ENCODE results near the gene DPM2. TPM values are rescaled to one million over a fixed set of nuclear protein-coding genes. Genes with fewer than 3 reads are reported as not detected.

Gene DPM2
- total RNA-seq, 2 experiments from 2014 or later = 41.5 to 42.0 TPM

DNA sequence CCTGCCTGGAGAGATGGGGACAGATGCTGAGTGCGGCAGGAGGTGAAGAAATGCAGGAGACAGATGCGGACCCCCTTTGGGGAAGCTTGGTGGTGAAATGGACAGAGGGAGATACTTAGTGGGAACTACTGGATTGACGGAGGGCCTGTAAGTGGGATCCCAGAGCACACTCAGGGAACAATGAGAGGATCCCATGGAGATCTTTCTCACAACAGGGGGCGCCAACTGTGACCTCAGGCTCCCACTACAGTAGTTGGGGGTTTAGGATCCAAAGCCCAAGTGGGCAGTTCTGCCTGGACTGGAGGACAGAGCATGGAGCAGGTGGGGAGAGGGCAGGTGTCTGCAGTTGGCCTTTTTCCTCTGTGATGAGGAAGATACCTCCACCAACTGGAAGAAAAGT lies 3.4 kb downstream of the DPM2 start:
- intact Hi-C loops (cut with micrococcal nuclease) = no loop called here
- ChIA-PET POLR2A (no interaction called here), CTCF (interaction anchor here (1.4 to 15.3 kb wide), 4 partner anchors 9 to 199 kb away, joined by 3 to 347 read pairs (median 4); partner anchors contain the start of gene TOR2A)
- Mint-ChIP-seq H3K27me3 (no peaks in the 10 kb centered on the region), H3K36me3 (peaks cover 26% of the 10 kb centered on the region), H3K27ac (no peak overlapping the region), H3K4me3 (no peak overlapping the region), H3K4me1 (ENCODE audit: low read depth) (peaks cover 57% of the 10 kb centered on the region), H3K9me3 (no peaks in the 10 kb centered on the region)
- DNase-seq = no peak

DNA sequence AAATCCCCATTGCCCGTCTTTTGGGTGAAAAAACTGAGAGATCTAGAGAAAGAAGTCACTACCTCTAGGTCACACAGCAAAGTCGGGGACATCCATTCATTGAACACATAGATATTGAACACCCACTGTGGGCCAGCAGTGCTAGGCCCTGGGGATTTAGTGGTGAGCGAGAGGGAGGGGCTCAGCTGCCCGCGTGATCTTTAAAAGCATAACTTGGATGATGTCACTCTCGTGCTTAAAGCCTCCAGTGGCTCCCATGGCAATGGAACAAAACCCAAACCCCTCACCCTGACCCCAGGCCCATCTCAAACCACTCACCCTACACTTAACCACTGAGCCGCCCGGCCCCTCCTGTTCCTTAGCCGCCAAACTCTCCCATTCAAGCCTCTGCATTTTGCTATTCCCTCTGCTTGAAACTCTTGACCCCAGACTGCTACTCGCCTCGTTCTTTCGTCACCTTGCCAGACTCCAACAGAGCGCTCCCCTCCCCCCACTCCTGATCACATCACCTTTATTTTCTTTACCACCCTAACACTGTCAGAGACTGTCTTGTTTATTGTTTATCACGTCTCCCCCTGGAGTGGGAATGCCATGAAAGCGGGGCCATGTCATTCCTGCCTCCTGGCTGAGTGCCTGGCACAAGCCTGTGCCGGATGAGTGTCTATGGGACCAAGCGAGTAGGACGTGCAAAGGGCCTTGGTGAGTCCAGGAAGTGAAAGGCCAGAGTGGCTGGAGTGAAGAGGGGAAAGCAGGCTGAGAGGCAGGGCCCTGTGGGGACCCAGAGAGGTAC lies 6.4 kb downstream of the DPM2 start:
- CTCF ChIA-PET = interaction anchor here (1.1 to 2.7 kb wide), 2 partner anchors 9 to 102 kb away, joined by 4 to 14 read pairs; no protein-coding TSS in a partner anchor
- Mint-ChIP-seq H3K27ac (no peak overlapping the region), H3K36me3 (peaks cover 17% of the 10 kb centered on the region), H3K4me1 (ENCODE audit: low read depth) (peaks cover 40% of the 10 kb centered on the region), H3K9me3 (no peaks in the 10 kb centered on the region), H3K27me3 (peaks cover 1% of the 10 kb centered on the region), H3K4me3 (peak overlapping the region; percentile 48)
- DNase-seq = peak; percentile 50
- POLR2A ChIA-PET = interaction anchor here (1.0 kb wide), 1 partner anchor 50 kb away, joined by 5 read pairs; no protein-coding TSS in a partner anchor
- intact Hi-C loops (cut with micrococcal nuclease) = no loop called here

DNA sequence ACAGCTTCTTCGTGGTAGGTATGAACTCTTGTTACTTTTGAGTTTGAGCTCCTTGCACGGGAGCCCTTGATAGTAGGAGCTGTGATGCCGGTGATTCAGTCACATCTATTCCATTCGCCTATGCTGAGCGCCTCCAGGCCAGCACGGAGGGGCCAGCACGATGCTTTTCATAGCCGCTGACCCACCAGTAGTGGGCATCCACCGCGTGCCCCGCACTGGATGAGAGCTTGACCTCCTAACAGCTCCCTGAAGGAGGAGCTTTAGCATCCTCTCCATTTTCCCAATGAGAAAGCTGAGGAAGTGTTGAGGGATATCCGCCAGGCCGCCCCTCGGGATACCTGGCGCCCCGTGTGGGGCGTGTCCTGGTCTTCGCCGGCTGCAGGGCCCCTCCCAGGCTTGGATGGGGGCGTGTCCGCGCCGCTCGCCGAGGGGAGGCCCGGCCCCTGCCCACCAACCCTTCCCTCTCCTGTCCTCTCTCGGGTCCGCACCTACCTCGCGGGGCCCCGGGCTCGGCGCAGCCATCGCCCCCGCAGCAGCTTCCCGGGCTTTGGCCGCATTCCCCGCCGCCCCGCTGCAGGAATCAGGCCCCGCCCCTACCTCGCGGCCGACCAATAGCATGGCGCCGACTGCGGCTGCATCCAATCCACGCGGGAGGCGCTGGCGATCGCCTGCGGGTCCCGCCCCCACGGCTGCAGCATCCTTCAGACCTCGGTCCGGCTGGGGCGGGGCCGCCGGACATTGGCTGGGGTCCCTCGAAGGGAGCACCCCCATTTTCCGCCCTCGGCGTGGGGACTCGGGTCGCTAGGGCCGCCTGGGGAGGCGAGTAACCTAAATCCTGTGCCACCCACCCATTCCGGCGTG lies 7.2 kb downstream of the DPM2 start, which contains the start of gene PIP5KL1:
Gene PIP5KL1, minus strand, starts transcription at position 547 of the 861 bp plus-strand sequence. Its CDS starts 25 bp downstream, at position 522.
- intact Hi-C loops (cut with micrococcal nuclease) = no loop called here
- Mint-ChIP-seq H3K4me1 (ENCODE audit: low read depth) (peaks cover 32% of the 10 kb centered on the region), H3K9me3 (no peaks in the 10 kb centered on the region), H3K27ac (no peak within 1 kb of the TSS), H3K27me3 (peaks cover 1% of the 10 kb centered on the region), H3K36me3 (peaks cover 10% of the 10 kb centered on the region), H3K4me3 (peak within 1 kb of the TSS; percentile 48)
- ChIA-PET CTCF (interaction anchor here (0.7 to 2.7 kb wide), 5 partner anchors 9 to 187 kb away, joined by 3 to 14 read pairs (median 5); no protein-coding TSS in a partner anchor), POLR2A (interaction anchor here (0.9 to 1.1 kb wide), 3 partner anchors 9 to 51 kb away, joined by 3 to 6 read pairs (median 5); partner anchors contain the start of gene ST6GALNAC4)
- peak; percentile 79 for DNase-seq

DNA sequence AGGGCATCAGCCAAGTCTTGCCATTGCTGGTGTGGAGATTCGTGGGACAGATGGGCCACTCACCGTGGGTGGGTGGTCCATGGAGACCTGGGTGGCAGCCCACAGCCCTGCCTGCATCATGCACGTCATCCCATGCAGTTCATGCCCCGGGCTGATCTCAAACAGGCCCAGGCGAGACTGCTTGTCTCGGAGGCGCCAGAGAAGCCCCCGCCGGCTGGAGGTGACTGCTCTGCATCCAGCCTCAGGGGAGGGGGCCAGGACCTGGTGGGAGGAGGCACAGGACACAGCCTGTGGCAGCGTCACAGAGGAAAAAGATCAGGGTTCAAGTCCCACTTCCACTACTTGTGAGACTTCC lies 8.1 kb downstream of the DPM2 start:
- peak overlapping the region; percentile 45 for H3K4me3 Mint-ChIP-seq
- POLR2A ChIA-PET = interaction anchor here (0.9 to 1.1 kb wide), 3 partner anchors 8 to 30 kb away, joined by 3 to 6 read pairs (median 3); partner anchors contain the start of genes ST6GALNAC4 and ST6GALNAC6
- no peaks in the 10 kb centered on the region for H3K9me3 Mint-ChIP-seq
- CTCF ChIA-PET = interaction anchor here (1.2 to 2.7 kb wide), 4 partner anchors 8 to 188 kb away, joined by 4 to 14 read pairs (median 6); no protein-coding TSS in a partner anchor
- DNase-seq = no peak
- intact Hi-C loops (cut with micrococcal nuclease) = loop anchor here (10.0 kb wide), 2 partner anchors 355 to 425 kb away; no protein-coding TSS in a partner anchor
- peaks cover 7% of the 10 kb centered on the region for H3K36me3 Mint-ChIP-seq
- peaks cover 3% of the 10 kb centered on the region for H3K27me3 Mint-ChIP-seq
- H3K27ac Mint-ChIP-seq = no peak overlapping the region
- peaks cover 27% of the 10 kb centered on the region for H3K4me1 Mint-ChIP-seq (ENCODE audit: low read depth)

DNA sequence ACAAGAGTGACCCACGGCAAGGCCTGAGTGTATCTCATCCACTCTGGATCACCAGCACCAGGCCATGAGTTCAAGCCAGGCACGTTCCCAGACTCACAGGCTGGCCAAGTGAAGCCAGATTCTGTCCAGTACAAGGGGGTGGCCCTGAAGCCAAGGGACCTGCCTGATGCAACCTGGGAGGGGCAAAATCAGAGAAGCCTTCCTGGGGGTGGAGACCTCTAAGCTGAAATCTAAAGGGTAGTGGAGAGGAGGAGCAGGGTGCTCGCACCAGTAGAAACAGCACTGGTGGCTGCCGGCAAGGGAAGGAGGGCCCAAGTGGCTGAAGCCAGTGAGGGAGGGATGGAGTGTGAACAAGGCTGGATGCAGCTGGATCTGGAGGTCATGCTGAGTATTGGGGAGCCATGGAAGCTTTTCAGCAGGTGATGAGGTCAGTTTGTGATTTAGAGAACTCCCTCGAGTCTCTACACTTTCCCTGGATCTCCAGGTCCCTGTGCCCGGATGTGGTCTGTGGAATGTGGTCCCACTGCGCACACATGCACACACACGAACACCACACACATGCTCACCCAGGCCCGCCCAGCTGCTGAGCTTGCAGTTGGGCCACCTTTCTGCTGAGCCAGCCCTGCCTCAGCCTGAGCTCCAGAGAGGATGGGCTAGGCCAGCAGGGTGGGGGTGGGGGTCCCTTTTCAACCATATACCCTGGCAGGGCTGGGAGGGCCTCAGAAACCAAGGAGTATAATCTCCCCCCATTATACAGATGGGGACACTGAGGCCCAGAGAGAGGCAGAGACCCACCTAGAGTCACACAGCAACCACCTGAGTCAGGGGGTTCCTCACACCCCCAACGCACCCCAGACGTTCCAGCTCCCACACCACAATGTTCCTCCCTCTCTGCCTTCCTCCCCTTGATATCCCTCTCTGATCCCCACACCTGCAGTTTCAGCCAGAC lies 8.7 kb downstream of the DPM2 start:
- H3K36me3 Mint-ChIP-seq = peaks cover 2% of the 10 kb centered on the region
- H3K27me3 Mint-ChIP-seq = peaks cover 3% of the 10 kb centered on the region
- intact Hi-C loops (cut with micrococcal nuclease) = loop anchor here (10.0 kb wide), 2 partner anchors 354 to 424 kb away; no protein-coding TSS in a partner anchor
- no peak for DNase-seq
- peaks cover 22% of the 10 kb centered on the region for H3K4me1 Mint-ChIP-seq (ENCODE audit: low read depth)
- no peak overlapping the region for H3K27ac Mint-ChIP-seq
- H3K9me3 Mint-ChIP-seq = no peaks in the 10 kb centered on the region
- peak overlapping the region; percentile 10 for H3K4me3 Mint-ChIP-seq
- POLR2A ChIA-PET = interaction anchor here (0.9 to 1.0 kb wide), 3 partner anchors 8 to 29 kb away, joined by 3 to 6 read pairs (median 3); partner anchors contain the start of genes DPM2, ST6GALNAC4 and ST6GALNAC6
- CTCF ChIA-PET = interaction anchor here (1.2 to 2.7 kb wide), 4 partner anchors 14 to 189 kb away, joined by 4 to 14 read pairs (median 6); no protein-coding TSS in a partner anchor

DNA sequence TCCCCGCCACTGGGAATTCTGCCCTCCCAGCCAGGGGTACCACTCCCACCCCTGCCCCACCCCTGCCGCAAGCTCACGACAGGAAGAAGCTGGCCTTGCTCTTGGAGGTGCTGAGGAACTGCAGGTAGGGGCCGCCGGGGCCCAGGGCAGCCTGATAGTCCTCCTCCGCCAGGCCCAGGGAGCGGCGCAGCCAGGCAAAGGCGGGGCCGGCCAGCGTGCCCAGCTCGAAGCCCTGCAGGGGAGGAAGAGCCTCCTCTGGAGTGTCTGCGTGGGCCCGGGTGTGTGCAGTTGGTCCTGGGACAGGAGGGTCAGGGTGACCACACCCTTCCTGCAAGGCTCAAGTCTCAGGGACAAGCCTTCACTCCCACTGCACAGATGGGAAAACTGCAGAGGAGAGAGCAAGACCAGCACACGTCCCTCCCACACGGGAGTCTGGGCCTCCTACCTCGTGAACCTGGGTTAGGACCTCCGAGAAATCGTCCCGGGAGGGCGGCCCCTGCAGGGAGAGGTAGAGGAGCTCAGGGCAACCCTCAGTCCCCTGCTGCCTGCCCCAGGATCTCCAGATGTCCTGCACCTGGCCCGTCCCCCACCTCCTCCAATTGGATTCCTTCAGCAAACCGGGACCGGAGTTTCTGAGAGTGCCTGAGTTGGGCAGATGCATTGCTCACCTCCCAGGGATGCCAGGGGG lies 9.5 kb downstream of the DPM2 start:
- H3K4me1 Mint-ChIP-seq (ENCODE audit: low read depth) = peaks cover 20% of the 10 kb centered on the region
- H3K36me3 Mint-ChIP-seq = peaks cover under 1% of the 10 kb centered on the region
- DNase-seq = no peak
- no peak overlapping the region for H3K27ac Mint-ChIP-seq
- no peaks in the 10 kb centered on the region for H3K9me3 Mint-ChIP-seq
- POLR2A ChIA-PET = interaction anchor here (0.5 to 1.0 kb wide), 2 partner anchors 9 to 150 kb away, joined by 3 to 5 read pairs; partner anchors contain the start of gene DPM2
- CTCF ChIA-PET = interaction anchor here (0.5 to 2.7 kb wide), 3 partner anchors 58 to 157 kb away, joined by 3 to 14 read pairs (median 4); no protein-coding TSS in a partner anchor
- H3K27me3 Mint-ChIP-seq = peaks cover 3% of the 10 kb centered on the region
- intact Hi-C loops (cut with micrococcal nuclease) = loop anchor here (1.0 to 10.0 kb wide), 3 partner anchors 11 to 423 kb away; partner anchors contain the start of gene ST6GALNAC4
- peak overlapping the region; percentile 10 for H3K4me3 Mint-ChIP-seq

DNA sequence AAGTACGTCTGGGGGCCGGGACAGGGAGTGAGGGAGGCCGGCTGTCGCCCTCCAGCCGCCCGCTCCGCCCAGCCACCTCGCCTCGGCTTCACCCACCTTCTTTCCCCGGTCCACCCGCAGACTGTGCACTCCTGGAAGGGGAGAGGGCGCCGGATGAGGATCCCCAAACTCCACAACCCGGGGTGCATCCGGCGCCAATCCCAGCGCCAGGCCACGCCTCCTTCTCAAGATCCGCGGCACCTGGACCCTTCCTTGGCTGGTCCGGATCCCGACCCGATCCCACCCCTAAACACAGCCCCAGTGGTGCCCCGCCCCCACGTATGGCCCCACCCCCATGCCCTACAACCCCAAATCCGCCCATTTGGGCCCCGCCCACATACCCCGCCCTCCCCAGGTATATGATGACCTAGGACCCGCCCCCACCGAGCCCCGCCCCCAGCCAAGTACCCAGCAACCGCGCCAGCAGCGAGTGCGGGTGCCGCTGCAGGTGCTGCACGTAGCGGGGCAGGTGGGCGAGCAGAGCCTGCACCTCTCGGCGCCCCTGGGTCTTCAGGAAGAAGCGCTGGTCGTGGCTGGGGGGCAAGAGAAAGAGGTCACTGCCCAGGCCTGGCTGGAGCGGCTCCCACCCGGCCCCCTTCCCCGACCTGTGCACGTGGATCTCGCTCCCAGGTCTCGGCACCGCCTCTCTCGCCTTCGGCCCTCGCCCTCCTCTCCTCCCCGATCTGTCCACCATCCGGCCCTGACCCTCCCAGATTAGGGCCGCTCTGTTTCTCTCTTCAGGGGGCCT lies 10.3 kb downstream of the DPM2 start:
- Mint-ChIP-seq H3K4me1 (ENCODE audit: low read depth) (peaks cover 17% of the 10 kb centered on the region), H3K27ac (no peak overlapping the region), H3K4me3 (peak overlapping the region; percentile 70), H3K27me3 (peaks cover 3% of the 10 kb centered on the region), H3K36me3 (no peaks in the 10 kb centered on the region), H3K9me3 (no peaks in the 10 kb centered on the region)
- intact Hi-C loops (cut with micrococcal nuclease) = loop anchor here (1.0 to 10.0 kb wide), 3 partner anchors 10 to 423 kb away; partner anchors contain the start of gene ST6GALNAC4
- DNase-seq = peak; percentile 86
- ChIA-PET CTCF (interaction anchor here (0.5 kb wide), 1 partner anchor 156 kb away, joined by 3 read pairs; no protein-coding TSS in a partner anchor), POLR2A (interaction anchor here (0.5 kb wide), 1 partner anchor 149 kb away, joined by 5 read pairs; no protein-coding TSS in a partner anchor)

DNA sequence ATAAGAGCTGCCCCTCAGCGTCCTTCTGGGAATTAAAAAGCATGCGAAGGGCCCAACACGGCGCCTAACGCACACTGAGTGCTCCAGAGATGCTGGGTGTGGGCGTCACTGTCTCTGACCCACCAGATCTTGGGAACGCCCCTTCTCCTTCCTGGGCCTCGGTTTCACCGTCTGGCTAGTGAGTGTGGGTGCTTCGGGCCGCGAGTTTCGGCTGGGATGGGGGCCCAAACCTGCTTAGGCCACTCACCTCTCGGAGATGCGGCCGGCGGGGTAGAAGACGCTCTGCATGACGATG lies 10.8 kb downstream of the DPM2 start:
- H3K27me3 Mint-ChIP-seq = peaks cover 6% of the 10 kb centered on the region
- no peak for DNase-seq
- peaks cover 20% of the 10 kb centered on the region for H3K4me1 Mint-ChIP-seq (ENCODE audit: low read depth)
- H3K36me3 Mint-ChIP-seq = no peaks in the 10 kb centered on the region
- ChIA-PET POLR2A (no interaction called here), CTCF (no interaction called here)
- H3K9me3 Mint-ChIP-seq = no peaks in the 10 kb centered on the region
- H3K27ac Mint-ChIP-seq = no peak overlapping the region
- peak overlapping the region; percentile 70 for H3K4me3 Mint-ChIP-seq
- intact Hi-C loops (cut with micrococcal nuclease) = loop anchor here (1.0 to 10.0 kb wide), 3 partner anchors 10 to 422 kb away; partner anchors contain the start of gene ST6GALNAC4

DNA sequence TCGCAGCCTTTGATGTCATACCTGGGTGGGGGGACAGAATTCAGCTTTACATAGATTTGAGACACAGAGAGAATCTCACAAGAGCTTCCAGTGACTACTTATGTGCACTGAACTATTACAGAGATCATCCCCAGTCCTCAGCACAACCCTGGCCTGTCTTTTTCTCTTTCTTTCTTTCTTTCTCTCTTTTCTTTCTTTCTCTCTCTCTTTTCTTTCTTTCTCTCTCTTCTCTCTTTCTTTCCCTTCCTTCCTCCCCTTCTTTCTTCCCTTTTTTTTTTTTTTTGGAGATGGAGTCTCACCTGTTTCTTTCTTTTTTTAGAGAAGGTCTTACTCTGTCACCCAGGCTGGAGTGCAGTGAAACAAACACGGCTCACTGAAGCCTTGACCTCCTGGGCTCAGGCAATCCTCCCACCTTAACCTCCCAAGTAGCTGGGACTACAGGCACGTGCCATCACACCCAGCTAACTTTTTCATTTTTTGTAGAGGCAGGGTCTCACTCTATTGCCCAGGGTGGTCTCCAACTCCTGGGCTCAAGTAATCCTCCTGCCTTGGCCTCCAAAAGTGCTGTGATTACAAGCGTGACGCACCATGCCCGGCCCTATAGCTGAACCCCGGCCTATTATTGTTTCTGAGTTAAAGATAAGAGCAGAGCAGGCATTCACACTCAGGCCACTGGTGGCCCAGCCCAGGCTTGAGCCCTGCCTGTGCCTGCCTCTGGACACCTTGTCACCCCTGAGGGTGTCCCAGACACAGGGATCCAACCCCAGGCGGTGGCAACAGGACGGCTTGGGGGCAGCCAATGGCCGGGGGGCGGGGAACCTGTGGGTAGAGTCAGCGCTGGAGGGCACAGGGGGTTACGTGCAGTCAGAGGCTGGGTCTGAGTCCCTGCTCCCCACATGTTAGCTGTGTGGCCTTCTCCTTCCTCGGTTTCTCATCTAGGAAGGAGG lies 11.4 kb downstream of the DPM2 start:
- Mint-ChIP-seq H3K4me1 (ENCODE audit: low read depth) (peaks cover 18% of the 10 kb centered on the region), H3K9me3 (no peaks in the 10 kb centered on the region), H3K36me3 (no peaks in the 10 kb centered on the region), H3K27ac (no peak overlapping the region), H3K27me3 (peaks cover 6% of the 10 kb centered on the region), H3K4me3 (no peak overlapping the region)
- CTCF ChIA-PET = interaction anchor here (0.6 to 5.4 kb wide), 3 partner anchors 29 to 192 kb away, joined by 4 to 24 read pairs (median 11); partner anchors contain the start of gene TOR2A
- POLR2A ChIA-PET = no interaction called here
- intact Hi-C loops (cut with micrococcal nuclease) = loop anchor here (10.0 kb wide), 2 partner anchors 351 to 421 kb away; no protein-coding TSS in a partner anchor
- DNase-seq = no peak
